HepG2 (cell line): ENCODE measurements around the gene OSBPL9. TPM values are rescaled to one million over a fixed set of nuclear protein-coding genes. Genes with fewer than 3 reads are reported as not detected.

Experiments used
- ATAC-seq: fragments of 200-7000 bp; cut with Tn5 transposase; 3 replicates; pipeline ENCODE4 v1.9.1; 2020; ENCODE audit warnings: mild to moderate bottlenecking, moderate library complexity
- BruUV-seq: library from RNA; stranded (reverse); fragments of 400-500 nt; replicated peaks from 2 replicates; lab custom pipeline; 2021; lab: Mats Ljungman, UMichigan
- CTCF ChIA-PET: fragments of 300-600 bp; formaldehyde crosslinking; extraction: SDS; loops from one replicate; lab custom pipeline; 2021; ENCODE audit warnings: low total read pairs, inconsistent platforms, low intra/inter-chr PET ratio; lab: Yijun Ruan, JAX
- POLR2A ChIA-PET: fragments of 350-600 bp; sonication (Branson Sonifier 250); formaldehyde crosslinking; loops from one replicate; lab custom pipeline; 2020; ENCODE audit warnings: antibody characterized with exemption, inconsistent platforms; lab: Yijun Ruan, JAX
- DNase-seq: peaks from one replicate; pipeline ENCODE4 v3.0.0-alpha.2; 2015; ENCODE audit warnings: low spot score
- FAIRE-seq: peaks from 3 replicates; lab custom pipeline; 2011; peaks lifted over from hg19 to GRCh38; lab: Jason Lieb, UNC
- H2AFZ ChIP-seq: one replicate; pipeline ENCODE4 v1.6.1; 2011; ENCODE audit warnings: low read length, inconsistent platforms
- H3K27ac ChIP-seq: fragments of 300-600 bp; 3 replicates; pipeline ENCODE4 v1.8.0; 2011; ENCODE audit warnings: mixed run types, mild to moderate bottlenecking, mixed read lengths, low read length, inconsistent platforms; ENCODE audit not compliant: insufficient read depth; ENCODE audit errors: extremely low read length
- H3K27me3 ChIP-seq, 2 experiments: fragments of 200-600 bp in 1 of 2; 2 replicates in 1 of 2; 3 replicates in 1 of 2; pipeline versions ENCODE4 v1.6.0 to v1.8.0; 2011; ENCODE audit warnings: low read length in 2 of 2, mild to moderate bottlenecking in 2 of 2, moderate library complexity in 2 of 2, inconsistent platforms in 1 of 2; ENCODE audit not compliant: insufficient read depth in 2 of 2, control insufficient read depth in 1 of 2
- H3K36me3 ChIP-seq, 2 experiments: fragments of 200-600 bp in 1 of 2; replicated peaks in 1 of 2; 2 replicates in 1 of 2; 3 replicates in 1 of 2; pipeline versions ENCODE4 v1.5.1 to v1.8.0; 2011; ENCODE audit warnings: low read length in 2 of 2, inconsistent platforms in 1 of 2; ENCODE audit not compliant: insufficient read depth in 2 of 2, control insufficient read depth in 1 of 2
- H3K4me1 ChIP-seq: 2 replicates; pipeline ENCODE4 v1.5.1; 2012; ENCODE audit warnings: low read length, inconsistent platforms; ENCODE audit not compliant: insufficient read depth
- H3K4me2 ChIP-seq: 2 replicates; pipeline ENCODE4 v1.6.0; 2011; ENCODE audit warnings: low read depth, low read length, inconsistent platforms
- H3K4me3 ChIP-seq, 3 experiments: fragments of 200-600 bp in 1 of 3; sonication (generic), shearing (Covaris generic) in 1 of 3; replicated peaks in 1 of 3; 2 replicates each; pipeline ENCODE4 v1.5.1; 2011 to 2016; ENCODE audit warnings: low read length in 3 of 3, inconsistent platforms in 2 of 3, low read depth in 2 of 3, mild to moderate bottlenecking in 2 of 3, control low read depth in 1 of 3, mixed read lengths in 1 of 3; ENCODE audit not compliant: insufficient read depth in 1 of 3
- H3K79me2 ChIP-seq: one replicate; pipeline ENCODE4 v1.6.1; 2011; ENCODE audit warnings: low read length, inconsistent platforms; ENCODE audit not compliant: insufficient read depth
- H3K9ac ChIP-seq: 2 replicates; pipeline ENCODE4 v1.6.0; 2011; ENCODE audit warnings: mild to moderate bottlenecking, low read depth, low read length, inconsistent platforms; ENCODE audit not compliant: insufficient read depth
- H3K9me3 ChIP-seq: 2 replicates; pipeline ENCODE4 v1.5.1; 2012; ENCODE audit warnings: mild to moderate bottlenecking, low read length
- H4K20me1 ChIP-seq: 2 replicates; pipeline ENCODE4 v1.6.0; 2011; ENCODE audit warnings: inconsistent platforms, mild to moderate bottlenecking, low read length, moderate library complexity; ENCODE audit not compliant: insufficient read depth
- BRCA1 ChIP-seq: sonication (generic); formaldehyde crosslinking; IDR thresholded peaks from 2 replicates; pipeline ENCODE4 v1.4.0; 2020; ENCODE audit warnings: missing genetic modification reagents
- KLF6 ChIP-seq: IDR thresholded peaks from 2 replicates; pipeline ENCODE4 v1.8.0; 2016; ENCODE audit warnings: missing biosample characterization, missing genetic modification reagents
- MAFF ChIP-seq: IDR thresholded peaks from 2 replicates; pipeline ENCODE4 v1.6.1; 2011; ENCODE audit warnings: low read depth, low read length, improper control_type of control experiment
- MXI1 ChIP-seq: IDR thresholded peaks from 3 replicates; pipeline ENCODE4 v1.6.1; 2012; ENCODE audit warnings: low read depth, low read length, inconsistent platforms, borderline replicate concordance
- SMAD1 ChIP-seq: sonication (generic); formaldehyde crosslinking; IDR thresholded peaks from 2 replicates; pipeline ENCODE4 v1.4.0; 2020; ENCODE audit warnings: missing genetic modification reagents, low read depth, mild to moderate bottlenecking, borderline replicate concordance
- TEAD3 ChIP-seq: optimal IDR thresholded peaks from 2 replicates; pipeline ENCODE3; 2016; ENCODE audit warnings: borderline replicate concordance
- ZFX ChIP-seq: sonication (generic); formaldehyde crosslinking; IDR thresholded peaks from 2 replicates; pipeline ENCODE4 v1.4.0; 2020; ENCODE audit warnings: mild to moderate bottlenecking, low read depth, missing genetic modification reagents, moderate library complexity
- ZNF101 ChIP-seq: sonication (generic); formaldehyde crosslinking; IDR thresholded peaks from 2 replicates; pipeline ENCODE4 v1.4.0; 2020; ENCODE audit warnings: mild to moderate bottlenecking, low read depth, missing genetic modification reagents, borderline replicate concordance
- ZNF232 ChIP-seq: sonication (generic); formaldehyde crosslinking; IDR thresholded peaks from 2 replicates; pipeline ENCODE4 v1.4.0; 2020; ENCODE audit warnings: missing genetic modification reagents, borderline replicate concordance
- WGBS: methylation state at CpG from one replicate; pipeline ENCODE4 v1.1.6; 2017; ENCODE audit warnings: low lambda C conversion rate; 5-methylcytosine and 5-hydroxymethylcytosine counted together
- in situ Hi-C: cut with HindIII; loops from 2 replicates; pipeline ENCODE4 v1.10.0; 2017; ENCODE audit warnings: low pct_unique_long_range_greater_than_20kb; ENCODE audit not compliant: extremely low pct_ligation_motif_present
- intact Hi-C: fragments of 100-400 bp; cut with micrococcal nuclease; formaldehyde crosslinking; loops from one replicate; pipeline ENCODE4 v1.10.0; 2022; ENCODE audit not compliant: unreplicated experiment
- polyA plus RNA-seq, 8 experiments: library from polyadenylated mRNA; depleted of rRNA in 3 of 8; stranded (reverse) in 7 of 8; unstranded in 1 of 8; fragments of >200 nt; fragmentation: Illumina TruSeq in 4 of 8; extraction: Trizol in 4 of 8; gene quantifications; 2 replicates each; pipeline versions ENCODE4 v1.2.1 to v1.2.3, GENCODE V29; 2011 to 2016; ENCODE audit warnings: low read depth in 4 of 8, missing spikeins in 1 of 8, mixed read lengths in 1 of 8; ENCODE audit not compliant: insufficient read depth in 1 of 8
- total RNA-seq, 5 experiments: library from RNA; depleted of rRNA; stranded (reverse); fragments of >200 nt; fragmentation: Illumina TruSeq; extraction: Trizol; gene quantifications; 2 replicates each; pipeline ENCODE4 v1.2.3, GENCODE V29; 2016; ENCODE audit warnings: low read depth in 1 of 5

The OSBPL9 gene
- total and polyA plus RNA-seq, 2 of the 13 experiments (the other 11 are each of a cell fraction or from before 2014, with no cell fraction given) = 83.6 to 142 TPM

DNA sequence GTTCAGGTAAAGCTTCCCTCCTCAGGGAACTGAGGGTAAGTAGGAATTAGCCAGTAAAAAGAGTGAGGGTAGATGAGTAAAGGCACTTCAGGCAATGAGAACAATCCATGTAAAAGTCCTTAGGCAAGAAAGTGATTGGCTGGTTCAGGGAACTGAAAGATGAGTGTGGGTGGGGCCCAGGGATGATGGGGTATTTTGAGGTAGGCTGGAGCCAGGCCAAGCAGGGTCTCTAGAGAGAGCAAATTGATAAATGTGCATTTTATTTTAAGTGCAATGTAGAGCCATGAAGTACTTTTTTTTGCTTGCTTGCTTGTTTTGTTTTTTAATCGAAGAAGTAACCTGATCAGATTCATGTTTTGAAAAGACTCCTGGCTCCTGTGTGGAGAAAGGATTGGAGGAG lies 26.5 kb downstream of the OSBPL9 start (continued):
- TF ChIP-seq TEAD3 (CRISPR knock-in tag) (no peak), ZNF101 (no peak), KLF6 (CRISPR knock-in tag) (no peak), MXI1 (no peak), SMAD1 (CRISPR knock-in tag) (no peak)

DNA sequence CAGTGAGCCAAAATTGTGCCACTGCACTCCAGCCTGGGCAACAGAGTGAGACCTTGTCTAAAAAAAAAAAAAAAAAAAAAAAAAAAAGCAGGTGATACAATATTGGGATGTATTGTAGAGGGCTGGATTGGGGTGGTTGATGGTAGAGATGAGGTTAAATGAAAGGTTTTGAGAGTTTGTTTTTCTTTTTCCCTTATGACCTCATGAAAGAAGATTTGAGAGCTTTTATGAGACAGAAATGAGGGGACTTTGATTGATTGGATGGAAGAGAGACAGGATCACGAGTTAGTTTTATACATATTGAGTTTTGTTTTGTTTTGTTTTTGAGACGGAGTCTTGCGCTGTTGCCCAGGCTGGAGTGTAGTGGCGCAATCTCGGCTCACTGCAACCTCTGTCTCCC lies 27.1 kb downstream of the OSBPL9 start:
- no peaks in the 10 kb centered on the region for H3K36me3 ChIP-seq
- H3K4me1 ChIP-seq = peaks cover 31% of the 10 kb centered on the region
- peaks cover 14% of the 10 kb centered on the region for H3K79me2 ChIP-seq
- no TSS peak for BruUV-seq
- POLR2A ChIA-PET = no interaction called here
- no peak overlapping the region for H3K4me2 ChIP-seq
- 96% methylated on average over 5 of the region's 5 CpGs for WGBS
- H3K4me3 ChIP-seq = no peak overlapping the region
- H3K27me3 ChIP-seq = no peaks in the 10 kb centered on the region
- no peak overlapping the region for H3K27ac ChIP-seq
- FAIRE-seq = no peak
- H3K9ac ChIP-seq = no peak overlapping the region
- in situ Hi-C loops (no loop called here), intact Hi-C loops (no loop called here)
- no peak for ATAC-seq
- CTCF ChIA-PET = no interaction called here
- H2AFZ ChIP-seq = no peak overlapping the region
- H4K20me1 ChIP-seq = peaks cover 7% of the 10 kb centered on the region
- TF ChIP-seq ZFX (CRISPR knock-in tag) (no peak), BRCA1 (CRISPR knock-in tag) (no peak), MAFF (no peak), ZNF232 (CRISPR knock-in tag) (no peak)
- H3K9me3 ChIP-seq = peaks cover 5% of the 10 kb centered on the region; the same call in 1 of the 2 replicates
- no peak for DNase-seq
